Measurements from ENCODE around the gene AKT2.
"Not testable (repeated sequence)": the region's sequence is repeated elsewhere in the genome, so short reads cannot be mapped to it uniquely, and the experiment has no call there.

Gene AKT2

DNA sequence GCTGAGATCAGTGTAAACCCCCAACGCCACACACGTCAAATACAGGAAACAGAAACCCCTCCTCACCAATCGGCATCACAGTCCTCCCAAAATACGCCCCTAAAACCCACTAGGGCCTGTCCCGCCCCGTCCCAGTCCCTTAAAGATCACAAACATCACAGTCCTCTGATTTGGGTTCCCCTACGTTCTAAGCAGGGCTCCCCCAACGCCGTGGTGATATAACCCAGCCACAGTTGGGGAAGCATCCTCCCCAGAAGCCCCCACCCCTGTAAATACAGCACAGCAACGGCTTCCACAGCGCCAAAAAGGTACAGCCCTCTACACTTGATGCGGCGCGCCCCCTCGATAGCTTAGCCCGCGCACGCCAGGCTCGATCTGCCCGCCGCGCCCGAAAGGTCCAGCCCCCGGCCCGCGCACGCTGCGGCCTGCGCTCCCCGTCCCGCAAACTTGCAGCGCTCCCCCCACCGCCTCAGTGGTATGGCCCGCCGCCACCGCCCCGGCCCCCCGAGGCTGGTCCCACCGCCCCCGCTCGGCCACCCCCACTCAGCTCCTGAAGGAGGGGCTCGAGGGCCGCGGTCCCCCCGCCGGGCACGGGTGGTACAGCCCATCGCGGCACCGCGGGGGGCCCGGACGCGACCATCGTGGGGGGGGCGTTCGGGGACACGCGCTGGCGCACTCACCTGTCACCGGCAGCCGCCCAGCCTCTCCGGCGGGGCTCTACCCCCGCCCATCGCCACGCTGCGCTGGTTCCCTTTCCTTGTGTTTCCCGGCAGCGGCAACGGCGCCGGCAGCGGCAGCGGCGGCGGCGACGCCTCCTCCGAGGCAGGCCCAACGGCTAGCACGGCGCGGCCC is at the start of gene AKT2:
Gene AKT2 (minus strand): TSS at position 845 of the 852 bp plus-strand sequence. CDS start 20,078 bp downstream, outside the sequence.
- peak within 1 kb of the TSS; percentile 90 for H2AFZ ChIP-seq (ENCODE audit: low read length, unreplicated experiment)
- H3K27me3 ChIP-seq (ENCODE audit: insufficient read depth, low read length), result no peaks in the 10 kb centered on the region
- H3K4me3 ChIP-seq (ENCODE audit: low read depth, low read length), result peak within 1 kb of the TSS; percentile 85
- H3K36me3 ChIP-seq (ENCODE audit: insufficient read depth, low read length), result no peaks in the 10 kb centered on the region
- peak within 1 kb of the TSS; percentile 81 for H3K27ac ChIP-seq (ENCODE audit: low read depth, low read length)
- H3K79me2 ChIP-seq (ENCODE audit: control insufficient read depth, insufficient read depth, low read length, unreplicated experiment), result peaks cover 51% of the 10 kb centered on the region
- peaks cover 13% of the 10 kb centered on the region for H3K4me1 ChIP-seq (ENCODE audit: control insufficient read depth, insufficient read depth, low read length, unreplicated experiment)

DNA sequence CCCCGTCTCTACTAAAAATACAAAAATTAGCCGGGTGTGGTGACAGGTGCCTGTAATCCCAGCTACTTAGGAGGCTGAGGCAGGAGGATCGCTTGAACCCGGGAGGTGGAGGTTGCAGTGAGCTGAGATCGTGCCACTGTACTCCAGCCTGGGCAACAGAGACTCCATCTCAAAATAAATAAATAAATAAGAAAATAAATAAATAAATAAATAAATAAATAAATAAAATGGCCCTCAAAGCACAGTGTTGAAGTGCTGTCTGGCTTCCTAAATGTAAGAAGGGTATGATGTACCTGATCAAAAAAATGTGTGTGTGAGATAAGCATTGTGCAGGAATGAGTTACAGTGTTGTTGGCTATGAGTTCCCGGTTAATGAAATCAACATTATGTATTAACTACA is 47.9 kb upstream of the AKT2 start:
- not testable (repeated sequence) for H3K79me2 ChIP-seq (ENCODE audit: control insufficient read depth, insufficient read depth, low read length, unreplicated experiment); H3K4me1 ChIP-seq (ENCODE audit: control insufficient read depth, insufficient read depth, low read length, unreplicated experiment); H3K4me3 ChIP-seq (ENCODE audit: low read depth, low read length); H3K36me3 ChIP-seq (ENCODE audit: insufficient read depth, low read length); H3K27me3 ChIP-seq (ENCODE audit: insufficient read depth, low read length); H2AFZ ChIP-seq (ENCODE audit: low read length, unreplicated experiment); H3K27ac ChIP-seq (ENCODE audit: low read depth, low read length)

DNA sequence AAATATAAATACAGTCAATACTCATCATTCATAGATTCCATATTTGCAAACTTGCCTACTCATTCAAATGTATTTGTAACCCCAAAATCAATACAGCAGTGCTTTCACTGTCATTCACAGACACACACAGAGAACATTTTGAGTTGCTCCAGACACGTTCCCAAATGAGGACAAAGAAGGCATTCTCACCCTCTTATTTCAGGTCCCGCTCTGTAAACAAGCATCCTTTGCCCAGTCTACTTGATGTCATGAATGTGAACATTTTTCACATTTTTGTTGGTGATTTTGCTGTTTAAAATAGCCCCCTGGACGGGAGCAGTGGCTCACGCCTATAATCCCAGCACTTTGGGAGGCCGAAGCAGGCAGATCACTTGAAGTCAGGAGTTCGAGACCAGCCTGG is 47.5 kb upstream of the AKT2 start:
- no peak overlapping the region for H3K27ac ChIP-seq (ENCODE audit: low read depth, low read length)
- no peaks in the 10 kb centered on the region for H3K27me3 ChIP-seq (ENCODE audit: insufficient read depth, low read length)
- H3K79me2 ChIP-seq (ENCODE audit: control insufficient read depth, insufficient read depth, low read length, unreplicated experiment), result peaks cover 2% of the 10 kb centered on the region
- no peak overlapping the region for H2AFZ ChIP-seq (ENCODE audit: low read length, unreplicated experiment)
- H3K4me1 ChIP-seq (ENCODE audit: control insufficient read depth, insufficient read depth, low read length, unreplicated experiment), result no peaks in the 10 kb centered on the region
- no peaks in the 10 kb centered on the region for H3K36me3 ChIP-seq (ENCODE audit: insufficient read depth, low read length)
- H3K4me3 ChIP-seq (ENCODE audit: low read depth, low read length), result no peak overlapping the region

DNA sequence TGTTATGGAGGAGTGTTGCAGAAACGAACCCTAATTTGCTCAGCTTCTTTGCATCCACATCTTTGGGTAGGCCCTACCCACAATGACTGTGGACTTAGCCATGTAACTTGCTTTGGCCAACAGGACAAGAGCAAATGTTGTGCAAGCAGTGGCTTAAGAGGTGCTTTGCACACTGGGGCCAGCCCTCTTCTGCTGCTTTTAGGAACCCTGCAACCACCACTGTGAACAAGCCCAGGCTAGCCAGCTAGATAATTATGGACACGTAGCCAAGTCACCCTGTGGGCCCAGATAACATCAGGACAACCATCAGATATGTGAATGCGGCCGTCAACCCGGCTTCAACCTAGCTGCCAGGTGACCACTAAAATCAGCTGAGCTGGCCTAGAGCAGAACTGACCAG is 45.9 kb upstream of the AKT2 start:
- no peaks in the 10 kb centered on the region for H3K79me2 ChIP-seq (ENCODE audit: control insufficient read depth, insufficient read depth, low read length, unreplicated experiment)
- H3K27me3 ChIP-seq (ENCODE audit: insufficient read depth, low read length), result no peaks in the 10 kb centered on the region
- no peaks in the 10 kb centered on the region for H3K4me1 ChIP-seq (ENCODE audit: control insufficient read depth, insufficient read depth, low read length, unreplicated experiment)
- no peak overlapping the region for H3K4me3 ChIP-seq (ENCODE audit: low read depth, low read length)
- H3K36me3 ChIP-seq (ENCODE audit: insufficient read depth, low read length), result no peaks in the 10 kb centered on the region
- no peak overlapping the region for H3K27ac ChIP-seq (ENCODE audit: low read depth, low read length)
- H2AFZ ChIP-seq (ENCODE audit: low read length, unreplicated experiment), result no peak overlapping the region

DNA sequence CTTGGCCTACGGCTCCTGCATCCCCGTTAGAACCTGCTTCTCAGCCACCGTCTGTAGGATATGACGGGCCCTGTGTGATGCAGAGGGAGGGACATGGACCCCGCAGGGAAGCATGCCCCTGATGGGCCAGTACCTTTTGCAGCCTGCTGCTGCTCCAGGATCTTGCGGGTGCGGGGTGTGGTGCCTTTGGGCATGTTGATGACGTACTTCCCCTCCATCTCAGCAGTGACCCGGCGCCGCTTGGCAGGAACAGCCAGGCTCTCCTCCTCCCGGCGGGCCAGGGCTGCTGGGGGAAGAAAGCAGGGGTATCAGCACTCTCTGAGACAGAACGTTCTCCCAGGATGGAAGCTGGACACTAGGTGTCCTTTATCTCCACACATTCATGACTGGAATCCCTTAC is 41.1 kb upstream of the AKT2 start:
- Histone ChIP-seq H3K4me1 (ENCODE audit: control insufficient read depth, insufficient read depth, low read length, unreplicated experiment) (peaks cover 5% of the 10 kb centered on the region), H3K27me3 (ENCODE audit: insufficient read depth, low read length) (no peaks in the 10 kb centered on the region), H2AFZ (ENCODE audit: low read length, unreplicated experiment) (no peak overlapping the region), H3K79me2 (ENCODE audit: control insufficient read depth, insufficient read depth, low read length, unreplicated experiment) (no peaks in the 10 kb centered on the region), H3K4me3 (ENCODE audit: low read depth, low read length) (no peak overlapping the region), H3K36me3 (ENCODE audit: insufficient read depth, low read length) (no peaks in the 10 kb centered on the region), H3K27ac (ENCODE audit: low read depth, low read length) (no peak overlapping the region)

DNA sequence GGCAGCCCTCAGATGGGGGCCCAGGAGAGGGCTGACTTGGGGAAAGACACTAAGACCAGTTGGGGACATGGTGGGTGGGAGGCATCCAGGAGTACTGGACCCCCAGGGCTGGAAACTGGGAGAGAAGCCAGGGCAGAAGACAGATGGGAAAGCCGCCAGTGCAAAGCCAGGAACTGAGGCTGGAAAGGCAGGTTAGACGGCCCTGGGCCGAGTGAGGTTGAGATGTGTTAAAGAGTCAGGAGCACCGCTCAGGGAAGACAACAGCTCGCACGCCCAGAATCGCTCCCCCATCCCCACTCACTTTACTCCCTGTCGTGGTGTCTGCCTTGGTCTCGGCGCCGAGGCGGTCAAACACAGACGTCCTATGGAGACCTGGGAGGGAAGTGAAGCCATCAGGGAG is 38.6 kb upstream of the AKT2 start:
- Histone ChIP-seq H3K27me3 (ENCODE audit: insufficient read depth, low read length) (no peaks in the 10 kb centered on the region), H3K4me1 (ENCODE audit: control insufficient read depth, insufficient read depth, low read length, unreplicated experiment) (peaks cover 5% of the 10 kb centered on the region), H3K4me3 (ENCODE audit: low read depth, low read length) (no peak overlapping the region), H3K36me3 (ENCODE audit: insufficient read depth, low read length) (no peaks in the 10 kb centered on the region; the same call in 1 of the 2 replicates), H3K27ac (ENCODE audit: low read depth, low read length) (no peak overlapping the region), H2AFZ (ENCODE audit: low read length, unreplicated experiment) (no peak overlapping the region), H3K79me2 (ENCODE audit: control insufficient read depth, insufficient read depth, low read length, unreplicated experiment) (no peaks in the 10 kb centered on the region)

DNA sequence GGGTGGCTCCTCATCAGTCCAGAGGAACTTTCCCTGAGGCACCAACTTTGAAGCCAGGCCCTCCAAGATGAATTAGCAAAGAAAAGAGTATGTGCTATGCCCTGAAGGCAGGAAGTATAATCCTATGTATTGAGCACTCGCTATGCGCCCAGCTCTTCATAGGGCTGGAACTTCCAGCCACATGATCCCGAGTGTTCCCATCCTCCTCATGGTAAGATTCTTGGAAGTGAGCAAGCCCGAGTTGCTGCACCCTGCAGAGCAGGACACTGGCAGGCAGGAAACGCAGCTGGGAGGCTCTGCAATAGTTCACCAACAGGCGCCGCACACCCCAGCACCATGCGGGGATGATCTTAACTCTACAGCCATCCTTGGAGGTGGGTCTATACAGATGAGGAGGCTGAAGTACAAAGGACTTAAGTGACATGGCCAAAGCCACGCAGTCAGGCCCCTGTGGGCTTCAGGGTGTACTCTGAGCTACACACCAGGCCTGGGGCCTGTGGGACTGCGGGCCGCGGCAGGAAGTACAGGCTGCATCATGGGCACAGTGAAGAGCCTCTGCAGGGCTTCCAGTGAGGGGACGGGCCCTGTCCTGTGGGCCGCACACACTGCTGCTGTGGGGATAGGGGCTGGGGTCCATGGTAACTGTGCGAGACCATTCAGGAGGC is 37.9 kb upstream of the AKT2 start:
- Histone ChIP-seq H2AFZ (ENCODE audit: low read length, unreplicated experiment) (no peak overlapping the region), H3K36me3 (ENCODE audit: insufficient read depth, low read length) (no peaks in the 10 kb centered on the region; the same call in 1 of the 2 replicates), H3K4me3 (ENCODE audit: low read depth, low read length) (no peak overlapping the region), H3K4me1 (ENCODE audit: control insufficient read depth, insufficient read depth, low read length, unreplicated experiment) (peaks cover 5% of the 10 kb centered on the region), H3K27ac (ENCODE audit: low read depth, low read length) (no peak overlapping the region), H3K27me3 (ENCODE audit: insufficient read depth, low read length) (no peaks in the 10 kb centered on the region), H3K79me2 (ENCODE audit: control insufficient read depth, insufficient read depth, low read length, unreplicated experiment) (no peaks in the 10 kb centered on the region)

DNA sequence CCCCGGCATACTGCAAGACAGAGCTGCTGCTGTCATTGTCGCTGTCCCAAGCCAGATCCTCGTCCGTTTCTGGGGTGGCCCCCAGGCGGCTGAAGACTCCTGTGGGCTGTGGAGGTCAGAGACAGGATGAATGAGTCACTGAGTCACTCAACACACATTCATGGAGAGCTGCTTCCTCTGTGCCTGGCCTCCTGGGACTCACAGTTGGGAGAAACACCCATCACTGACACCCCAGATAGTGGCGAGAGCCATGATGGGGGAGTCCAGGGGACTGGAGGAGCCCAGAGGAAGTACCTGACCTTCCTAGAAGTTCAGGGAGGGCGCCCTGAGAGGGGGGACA is 37.1 kb upstream of the AKT2 start:
- no peaks in the 10 kb centered on the region for H3K79me2 ChIP-seq (ENCODE audit: control insufficient read depth, insufficient read depth, low read length, unreplicated experiment)
- H3K27me3 ChIP-seq (ENCODE audit: insufficient read depth, low read length), result no peaks in the 10 kb centered on the region
- H3K4me3 ChIP-seq (ENCODE audit: low read depth, low read length), result no peak overlapping the region
- H3K27ac ChIP-seq (ENCODE audit: low read depth, low read length), result no peak overlapping the region
- H2AFZ ChIP-seq (ENCODE audit: low read length, unreplicated experiment), result no peak overlapping the region
- peaks cover 5% of the 10 kb centered on the region for H3K4me1 ChIP-seq (ENCODE audit: control insufficient read depth, insufficient read depth, low read length, unreplicated experiment)
- no peaks in the 10 kb centered on the region; the same call in 1 of the 2 replicates for H3K36me3 ChIP-seq (ENCODE audit: insufficient read depth, low read length)

DNA sequence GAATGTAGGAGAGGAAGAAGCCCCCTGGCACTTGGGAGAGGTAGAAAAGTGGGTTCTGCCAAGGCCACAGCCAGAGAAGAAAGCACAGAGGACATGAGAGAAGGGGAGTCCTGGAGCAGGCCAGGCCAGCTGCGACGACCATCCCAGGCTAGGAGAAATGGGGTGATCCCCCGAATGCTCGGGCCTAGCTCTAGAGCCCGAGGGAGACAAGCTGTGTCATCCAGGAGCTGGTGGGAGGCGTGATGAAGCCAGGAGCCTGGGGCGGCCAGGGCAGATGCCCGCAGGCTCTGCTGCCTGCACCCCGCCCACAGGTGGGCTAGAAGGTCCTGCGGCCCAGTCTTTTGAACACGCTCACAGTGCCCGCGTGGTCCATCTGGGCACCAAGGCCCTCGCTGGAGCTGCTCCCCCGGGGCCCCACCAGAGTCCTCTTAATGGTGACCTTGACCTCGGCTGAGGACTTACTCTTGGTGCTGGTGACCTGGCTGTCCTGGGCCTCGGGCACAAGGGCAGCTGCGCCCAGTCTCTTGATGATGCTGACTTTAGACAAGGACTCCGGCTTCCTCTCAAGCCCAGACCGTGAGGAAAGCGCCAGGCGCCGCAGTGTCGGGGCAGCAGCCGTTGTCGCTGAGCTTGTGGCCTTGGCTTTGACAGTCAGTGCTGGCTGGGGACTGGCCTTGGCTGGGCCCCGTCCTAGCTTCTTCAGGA is 36.6 kb upstream of the AKT2 start:
- H3K4me3 ChIP-seq (ENCODE audit: low read depth, low read length), result no peak overlapping the region
- no peaks in the 10 kb centered on the region; the same call in 1 of the 2 replicates for H3K36me3 ChIP-seq (ENCODE audit: insufficient read depth, low read length)
- H2AFZ ChIP-seq (ENCODE audit: low read length, unreplicated experiment), result no peak overlapping the region
- no peaks in the 10 kb centered on the region for H3K27me3 ChIP-seq (ENCODE audit: insufficient read depth, low read length)
- peaks cover 5% of the 10 kb centered on the region for H3K4me1 ChIP-seq (ENCODE audit: control insufficient read depth, insufficient read depth, low read length, unreplicated experiment)
- H3K27ac ChIP-seq (ENCODE audit: low read depth, low read length), result no peak overlapping the region
- H3K79me2 ChIP-seq (ENCODE audit: control insufficient read depth, insufficient read depth, low read length, unreplicated experiment), result no peaks in the 10 kb centered on the region

DNA sequence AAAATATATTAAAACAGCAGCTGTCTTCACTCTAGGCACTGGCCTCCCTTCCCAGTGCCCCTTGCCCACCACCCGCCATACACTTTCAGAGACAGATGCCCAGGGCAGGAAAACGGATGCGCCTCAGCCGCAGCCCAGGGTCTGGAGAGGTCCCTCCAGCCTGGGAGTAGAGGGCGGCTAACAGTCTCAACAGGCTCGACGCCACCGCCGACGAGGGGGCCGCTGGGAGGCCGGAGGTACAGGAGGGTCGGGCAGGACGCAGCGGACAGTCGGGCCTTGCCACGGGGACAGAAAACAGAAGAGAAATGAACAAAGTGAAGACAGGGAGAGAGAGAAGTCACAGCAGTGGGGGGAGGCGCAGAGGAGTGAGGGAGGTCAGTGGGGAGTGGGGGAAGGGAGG is 35.9 kb upstream of the AKT2 start:
- no peaks in the 10 kb centered on the region for H3K27me3 ChIP-seq (ENCODE audit: insufficient read depth, low read length)
- no peak overlapping the region for H3K27ac ChIP-seq (ENCODE audit: low read depth, low read length)
- no peaks in the 10 kb centered on the region; the same call in 1 of the 2 replicates for H3K36me3 ChIP-seq (ENCODE audit: insufficient read depth, low read length)
- H3K4me3 ChIP-seq (ENCODE audit: low read depth, low read length), result no peak overlapping the region
- H2AFZ ChIP-seq (ENCODE audit: low read length, unreplicated experiment), result no peak overlapping the region
- peaks cover 5% of the 10 kb centered on the region for H3K4me1 ChIP-seq (ENCODE audit: control insufficient read depth, insufficient read depth, low read length, unreplicated experiment)
- H3K79me2 ChIP-seq (ENCODE audit: control insufficient read depth, insufficient read depth, low read length, unreplicated experiment), result no peaks in the 10 kb centered on the region
